Measurements from ENCODE around the gene RABIF.

- no peak for TF ChIP-seq GABPA (IDR thresholded peaks at IDR 0.05; ENCODE audit: low read depth)
- TF ChIP-seq, protein P1, sequence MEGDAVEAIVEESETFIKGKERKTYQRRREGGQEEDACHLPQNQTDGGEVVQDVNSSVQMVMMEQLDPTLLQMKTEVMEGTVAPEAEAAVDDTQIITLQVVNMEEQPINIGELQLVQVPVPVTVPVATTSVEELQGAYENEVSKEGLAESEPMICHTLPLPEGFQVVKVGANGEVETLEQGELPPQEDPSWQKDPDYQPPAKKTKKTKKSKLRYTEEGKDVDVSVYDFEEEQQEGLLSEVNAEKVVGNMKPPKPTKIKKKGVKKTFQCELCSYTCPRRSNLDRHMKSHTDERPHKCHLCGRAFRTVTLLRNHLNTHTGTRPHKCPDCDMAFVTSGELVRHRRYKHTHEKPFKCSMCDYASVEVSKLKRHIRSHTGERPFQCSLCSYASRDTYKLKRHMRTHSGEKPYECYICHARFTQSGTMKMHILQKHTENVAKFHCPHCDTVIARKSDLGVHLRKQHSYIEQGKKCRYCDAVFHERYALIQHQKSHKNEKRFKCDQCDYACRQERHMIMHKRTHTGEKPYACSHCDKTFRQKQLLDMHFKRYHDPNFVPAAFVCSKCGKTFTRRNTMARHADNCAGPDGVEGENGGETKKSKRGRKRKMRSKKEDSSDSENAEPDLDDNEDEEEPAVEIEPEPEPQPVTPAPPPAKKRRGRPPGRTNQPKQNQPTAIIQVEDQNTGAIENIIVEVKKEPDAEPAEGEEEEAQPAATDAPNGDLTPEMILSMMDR (IDR thresholded peaks at IDR 0.05; ENCODE audit: insufficient read depth, low read length) = no peak
Observed at GRCh38 chr1:202844935-202845334, 44.0 kb downstream of the RABIF start.
